ENCODE measurements around the gene ARHGAP25. TPM values are rescaled to one million over a fixed set of nuclear protein-coding genes. Genes with fewer than 3 reads are reported as not detected.

ARHGAP25 gene
- total and polyA plus RNA-seq, 10 of the 15 experiments (the other 5 are each of a cell fraction or from before 2014, with no cell fraction given), result 0.15 to 1.0 (median 0.46) TPM

DNA sequence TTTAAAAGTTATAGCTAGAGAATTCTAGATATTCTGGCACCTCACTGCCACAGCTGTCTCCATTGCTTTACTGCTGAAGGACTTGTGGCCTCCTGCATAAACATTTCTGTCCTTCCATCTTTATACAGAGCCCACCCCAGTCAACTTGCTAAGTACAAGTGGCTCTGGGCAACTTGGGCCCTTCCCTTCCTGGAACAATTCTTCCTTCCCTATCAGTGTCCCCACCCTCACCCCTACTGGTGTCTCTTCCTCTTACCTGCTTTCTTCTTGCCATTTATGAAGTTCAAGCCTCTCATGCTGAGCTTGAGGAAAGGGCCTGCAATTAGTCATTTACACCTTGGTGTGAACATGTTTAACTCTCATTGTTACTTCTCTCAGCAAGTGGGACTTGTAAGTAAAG lies 45.0 kb downstream of the ARHGAP25 start (continued):
- TF ChIP-seq GABPA (IDR thresholded peaks at IDR 0.05; ENCODE audit: low read depth), result no peak
- no peak for TF ChIP-seq MEF2B (IDR thresholded peaks at IDR 0.05; ENCODE audit: partially characterized antibody, poor library complexity, severe bottlenecking)
- no peak for TF ChIP-seq ETV6 (conservative IDR thresholded peaks at IDR 0.05 in 1 of 2, IDR thresholded peaks at IDR 0.05 in 1 of 2; ENCODE audit: borderline replicate concordance in 1 of 2, low read depth in 1 of 2)
- no peak for TF ChIP-seq FOXM1 (IDR thresholded peaks at IDR 0.05; ENCODE audit: low read depth, low read length)
- no peak for TF ChIP-seq CEBPB (IDR thresholded peaks at IDR 0.05; ENCODE audit: borderline replicate concordance in 1 of 2, low read depth in 2 of 2, low read length in 2 of 2)
- no peak for TF ChIP-seq IKZF1 (conservative IDR thresholded peaks at IDR 0.05)
- TF ChIP-seq FOS (IDR thresholded peaks at IDR 0.05; ENCODE audit: borderline replicate concordance, extremely low read depth, insufficient read length), result no peak
- TF ChIP-seq, protein P1, sequence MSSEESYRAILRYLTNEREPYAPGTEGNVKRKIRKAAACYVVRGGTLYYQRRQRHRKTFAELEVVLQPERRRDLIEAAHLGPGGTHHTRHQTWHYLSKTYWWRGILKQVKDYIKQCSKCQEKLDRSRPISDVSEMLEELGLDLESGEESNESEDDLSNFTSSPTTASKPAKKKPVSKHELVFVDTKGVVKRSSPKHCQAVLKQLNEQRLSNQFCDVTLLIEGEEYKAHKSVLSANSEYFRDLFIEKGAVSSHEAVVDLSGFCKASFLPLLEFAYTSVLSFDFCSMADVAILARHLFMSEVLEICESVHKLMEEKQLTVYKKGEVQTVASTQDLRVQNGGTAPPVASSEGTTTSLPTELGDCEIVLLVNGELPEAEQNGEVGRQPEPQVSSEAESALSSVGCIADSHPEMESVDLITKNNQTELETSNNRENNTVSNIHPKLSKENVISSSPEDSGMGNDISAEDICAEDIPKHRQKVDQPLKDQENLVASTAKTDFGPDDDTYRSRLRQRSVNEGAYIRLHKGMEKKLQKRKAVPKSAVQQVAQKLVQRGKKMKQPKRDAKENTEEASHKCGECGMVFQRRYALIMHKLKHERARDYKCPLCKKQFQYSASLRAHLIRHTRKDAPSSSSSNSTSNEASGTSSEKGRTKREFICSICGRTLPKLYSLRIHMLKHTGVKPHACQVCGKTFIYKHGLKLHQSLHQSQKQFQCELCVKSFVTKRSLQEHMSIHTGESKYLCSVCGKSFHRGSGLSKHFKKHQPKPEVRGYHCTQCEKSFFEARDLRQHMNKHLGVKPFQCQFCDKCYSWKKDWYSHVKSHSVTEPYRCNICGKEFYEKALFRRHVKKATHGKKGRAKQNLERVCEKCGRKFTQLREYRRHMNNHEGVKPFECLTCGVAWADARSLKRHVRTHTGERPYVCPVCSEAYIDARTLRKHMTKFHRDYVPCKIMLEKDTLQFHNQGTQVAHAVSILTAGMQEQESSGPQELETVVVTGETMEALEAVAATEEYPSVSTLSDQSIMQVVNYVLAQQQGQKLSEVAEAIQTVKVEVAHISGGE (CRISPR knock-in tag; IDR thresholded peaks at IDR 0.05), result no peak
- TF ChIP-seq, protein P2, sequence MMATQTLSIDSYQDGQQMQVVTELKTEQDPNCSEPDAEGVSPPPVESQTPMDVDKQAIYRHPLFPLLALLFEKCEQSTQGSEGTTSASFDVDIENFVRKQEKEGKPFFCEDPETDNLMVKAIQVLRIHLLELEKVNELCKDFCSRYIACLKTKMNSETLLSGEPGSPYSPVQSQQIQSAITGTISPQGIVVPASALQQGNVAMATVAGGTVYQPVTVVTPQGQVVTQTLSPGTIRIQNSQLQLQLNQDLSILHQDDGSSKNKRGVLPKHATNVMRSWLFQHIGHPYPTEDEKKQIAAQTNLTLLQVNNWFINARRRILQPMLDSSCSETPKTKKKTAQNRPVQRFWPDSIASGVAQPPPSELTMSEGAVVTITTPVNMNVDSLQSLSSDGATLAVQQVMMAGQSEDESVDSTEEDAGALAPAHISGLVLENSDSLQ (IDR thresholded peaks at IDR 0.05), result no peak
- TF ChIP-seq JUND (IDR thresholded peaks at IDR 0.05; ENCODE audit: low read depth, low read length), result no peak
- no peak for TF ChIP-seq JUNB (IDR thresholded peaks at IDR 0.05)
- no peak for TF ChIP-seq MYB (IDR thresholded peaks at IDR 0.05; ENCODE audit: borderline replicate concordance, low read depth, low read length)

All from GM12878 (cell line).